Measurements from ENCODE around the gene MTG2.

Gene MTG2

GRCh38 chr20:62252342-62252966 is 69.6 kb downstream of the MTG2 start:
- DNase-seq (ENCODE audit: low read depth in 2 of 2): no peak

Data from stimulated activated CD4-positive, alpha-beta T cell treated with anti-CD3 and anti-CD28 coated beads, Interleukin-4, amount 100 ng/mL, for 48 hours (primary cell).